ENCODE results near the gene P3H1.
"Not testable (repeated sequence)": the region's sequence is repeated elsewhere in the genome, so short reads cannot be mapped to it uniquely, and the experiment has no call there.

Gene P3H1

GRCh38 chr1:42766741-42767509, at the start of gene P3H1, which contains the start of gene C1orf50:
P3H1 (minus strand) TSS chr1:42767028; CDS start chr1:42766971, 57 bp downstream.
C1orf50 (plus strand) TSS chr1:42767249; CDS start chr1:42767312, 63 bp downstream.
- DNase-seq: peak; percentile 100

GRCh38 chr1:42815941-42816584, 49.2 kb upstream of the P3H1 start:
- DNase-seq: no peak

- DNase-seq: not testable (repeated sequence)
Measured at GRCh38 chr1:42814815-42815214, 48.0 kb upstream of the P3H1 start.

- no peak for DNase-seq
Measured at GRCh38 chr1:42807056-42807668, 40.3 kb upstream of the P3H1 start.

GRCh38 chr1:42806593-42806992, 39.8 kb upstream of the P3H1 start:
- no peak for DNase-seq

GRCh38 chr1:42806171-42806570, 39.3 kb upstream of the P3H1 start:
- DNase-seq: no peak

- no peak for DNase-seq
Measured at GRCh38 chr1:42801832-42802473, 35.1 kb upstream of the P3H1 start.

GRCh38 chr1:42797979-42798378, 31.2 kb upstream of the P3H1 start:
- no peak for DNase-seq

- no peak for DNase-seq
Measured at GRCh38 chr1:42797414-42797813, 30.6 kb upstream of the P3H1 start.

- no peak for DNase-seq
Measured at GRCh38 chr1:42793824-42794223, 27.0 kb upstream of the P3H1 start.

GRCh38 chr1:42788021-42788420, 21.2 kb upstream of the P3H1 start:
- DNase-seq: no peak

GRCh38 chr1:42786097-42786496, 19.3 kb upstream of the P3H1 start:
- DNase-seq: no peak

GRCh38 chr1:42784946-42785693, 18.3 kb upstream of the P3H1 start, which contains the start of gene TMEM269:
TMEM269 (plus strand) TSS chr1:42784991; CDS start chr1:42789894, 4,903 bp downstream.
- peak; percentile 39 for DNase-seq

GRCh38 chr1:42784547-42784945, 17.7 kb upstream of the P3H1 start:
- DNase-seq: no peak

GRCh38 chr1:42783092-42783491, 16.3 kb upstream of the P3H1 start:
- no peak for DNase-seq

GRCh38 chr1:42780176-42780575, 13.3 kb upstream of the P3H1 start:
- DNase-seq: no peak

- no peak for DNase-seq
Measured at GRCh38 chr1:42779725-42780124, 12.9 kb upstream of the P3H1 start.

- DNase-seq: peak; percentile 40
Measured at GRCh38 chr1:42777852-42778251, 11.0 kb upstream of the P3H1 start.

- DNase-seq: no peak
Measured at GRCh38 chr1:42776502-42776901, 9.7 kb upstream of the P3H1 start.

GRCh38 chr1:42774928-42775526, 8.2 kb upstream of the P3H1 start:
- no peak for DNase-seq

GRCh38 chr1:42773420-42773819, 6.6 kb upstream of the P3H1 start:
- DNase-seq: no peak

- no peak for DNase-seq
Measured at GRCh38 chr1:42769811-42770210, 3.0 kb upstream of the P3H1 start.

All from CD4-positive, alpha-beta T cell treated with Interleukin-10 for 1 hour (primary cell).